B cell (primary cell): Measurements from ENCODE around the gene EML2. TPM values are rescaled to one million over a fixed set of nuclear protein-coding genes. Genes with fewer than 3 reads are reported as not detected.

Source experiments
- ATAC-seq: fragments of 200-7000 bp; cut with Tn5 transposase; one replicate; pipeline ENCODE4 v1.10.0; 2021; ENCODE audit warnings: low read depth, mild to moderate bottlenecking, moderate number of reproducible peaks, moderate library complexity
- CTCF ChIA-PET: fragments of 350-600 bp; sonication (Branson Sonifier 250); formaldehyde crosslinking; loops from one replicate; lab custom pipeline; 2021; ENCODE audit warnings: antibody characterized with exemption, inconsistent platforms; lab: Charles Lee
- POLR2A ChIA-PET: fragments of 350-600 bp; sonication (Branson Sonifier 250); formaldehyde crosslinking; loops from one replicate; lab custom pipeline; 2021; ENCODE audit warnings: antibody characterized with exemption; lab: Charles Lee
- DNase-seq: peaks from one replicate; pipeline ENCODE4 v3.0.0; 2013
- H2AFZ ChIP-seq: 2 replicates; pipeline ENCODE4 v1.6.1; 2012; ENCODE audit warnings: mild to moderate bottlenecking, low read depth, low read length; ENCODE audit not compliant: insufficient read depth, poor library complexity, severe bottlenecking
- H3K27ac ChIP-seq, 2 donors: 1 replicate in 1 of 2; 2 replicates in 1 of 2; pipeline ENCODE4 v1.5.1; 2012 to 2013; ENCODE audit warnings: low read length in 2 of 2, mild to moderate bottlenecking in 2 of 2, moderate library complexity in 1 of 2
- H3K27me3 ChIP-seq, 4 experiments: fragments of 200-600 bp in 1 of 4; sonication (generic) in 1 of 4; replicated peaks in 1 of 4; 1 replicate in 2 of 4; 2 replicates in 2 of 4; pipeline versions ENCODE4 v1.6.1 to v1.7.0; 2013 to 2016; ENCODE audit warnings: low read length in 3 of 4, mild to moderate bottlenecking in 2 of 4, mixed read lengths in 1 of 4, moderate library complexity in 1 of 4; ENCODE audit not compliant: insufficient read depth in 4 of 4, control insufficient read depth in 3 of 4; ENCODE audit errors: control extremely low read depth in 1 of 4
- H3K36me3 ChIP-seq, 2 experiments: replicated peaks in 1 of 2; 1 replicate in 1 of 2; 2 replicates in 1 of 2; pipeline versions ENCODE4 v1.6.1 to v1.7.1; 2013; ENCODE audit warnings: low read length in 1 of 2; ENCODE audit not compliant: insufficient read depth in 2 of 2, control insufficient read depth in 1 of 2; ENCODE audit errors: control extremely low read depth in 1 of 2, extremely low read depth in 1 of 2
- H3K4me1 ChIP-seq, 2 donors: fragments of 200-600 bp in 1 of 2; sonication (generic) in 1 of 2; 1 replicate in 1 of 2; 2 replicates in 1 of 2; pipeline versions ENCODE4 v1.5.1 to v1.6.1; 2013 to 2017; ENCODE audit warnings: low read length in 2 of 2; ENCODE audit not compliant: control insufficient read depth in 2 of 2, insufficient read depth in 2 of 2
- H3K4me2 ChIP-seq: replicated peaks from 2 replicates; pipeline ENCODE3; 2012; ENCODE audit warnings: mild to moderate bottlenecking, low read depth, low read length; ENCODE audit not compliant: poor library complexity, severe bottlenecking
- H3K4me3 ChIP-seq, 5 experiments: fragments of 200-600 bp in 1 of 5; sonication (generic) in 1 of 5; 1 replicate in 3 of 5; 2 replicates in 2 of 5; pipeline versions ENCODE4 v1.5.1 to v1.7.0; 2011 to 2016; ENCODE audit warnings: low read length in 4 of 5, mild to moderate bottlenecking in 4 of 5, low read depth in 2 of 5, control low read depth in 1 of 5, moderate library complexity in 1 of 5; ENCODE audit not compliant: insufficient read depth in 1 of 5; ENCODE audit errors: control extremely low read depth in 1 of 5, extremely low read depth in 1 of 5
- H3K79me2 ChIP-seq: fragments of 200-600 bp; sonication (generic); one replicate; pipeline ENCODE4 v1.6.0; 2016; ENCODE audit warnings: low read length; ENCODE audit not compliant: control insufficient read depth, insufficient read depth
- H3K9ac ChIP-seq: fragments of 200-600 bp; sonication (generic); 2 replicates; pipeline ENCODE4 v1.6.1; 2017; ENCODE audit warnings: mild to moderate bottlenecking, low read length, moderate library complexity
- H3K9me3 ChIP-seq, 3 donors: one replicate each; pipeline versions ENCODE4 v1.6.1 to v1.7.1; 2013; ENCODE audit warnings: low read length in 2 of 3; ENCODE audit not compliant: control insufficient read depth in 2 of 3, insufficient read depth in 1 of 3; ENCODE audit errors: control extremely low read depth in 1 of 3
- H4K20me1 ChIP-seq: 2 replicates; pipeline ENCODE4 v1.6.0; 2012; ENCODE audit warnings: mild to moderate bottlenecking, low read length; ENCODE audit not compliant: insufficient read depth, control insufficient read depth, poor library complexity, severe bottlenecking
- H3K27ac Mint-ChIP-seq: one replicate; pipeline ENCODE4 v1.8.0; 2021; ENCODE audit warnings: mixed read lengths
- H3K27me3 Mint-ChIP-seq: one replicate; pipeline ENCODE4 v1.8.0; 2021; ENCODE audit warnings: mixed read lengths
- H3K4me1 Mint-ChIP-seq: one replicate; pipeline ENCODE4 v1.8.0; 2021; ENCODE audit warnings: mixed read lengths
- H3K4me3 Mint-ChIP-seq: one replicate; pipeline ENCODE4 v1.8.0; 2021; ENCODE audit warnings: mixed read lengths
- H3K9me3 Mint-ChIP-seq: one replicate; pipeline ENCODE4 v1.8.0; 2022; ENCODE audit warnings: mixed read lengths; ENCODE audit not compliant: insufficient read depth
- EZH2 ChIP-seq: IDR thresholded peaks from 2 replicates; pipeline ENCODE4 v1.6.1; 2012; ENCODE audit warnings: borderline replicate concordance, low read depth, mild to moderate bottlenecking, moderate library complexity, low read length; ENCODE audit not compliant: insufficient read depth, poor library complexity, severe bottlenecking
- WGBS: methylation state at CpG from one replicate; pipeline ENCODE4 v1.1.5; 2013; ENCODE audit warnings: missing lambda C conversion rate; ENCODE audit not compliant: insufficient coverage; 5-methylcytosine and 5-hydroxymethylcytosine counted together
- intact Hi-C: fragments of 100-400 bp; cut with micrococcal nuclease; formaldehyde crosslinking; loops from one replicate; pipeline ENCODE4 v1.10.0; 2022
- polyA plus RNA-seq: library from polyadenylated mRNA; depleted of rRNA; stranded (reverse); fragments of >200 nt; gene quantifications from 2 replicates; pipeline ENCODE4 v1.2.3, GENCODE V29; 2012
- total RNA-seq, 2 donors: library from RNA; stranded (reverse); fragments of 120-200 nt in 1 of 2; gene quantifications; 1 replicate in 1 of 2; 2 replicates in 1 of 2; pipeline versions ENCODE4 v1.2.3 to v1.2.4, GENCODE V29; 2013 to 2022
- TF ChIP-seq, protein P1 (sequence below): fragments of 200-600 bp; IDR thresholded peaks from one replicate; pipeline ENCODE4 v1.8.0; 2022; ENCODE audit warnings: antibody characterized with exemption, mild to moderate bottlenecking

Gene EML2
- total and polyA plus RNA-seq, 2 donors (not counting 1 experiment from before 2014, with no cell fraction given), result 75.0 to 88.5 TPM

DNA sequence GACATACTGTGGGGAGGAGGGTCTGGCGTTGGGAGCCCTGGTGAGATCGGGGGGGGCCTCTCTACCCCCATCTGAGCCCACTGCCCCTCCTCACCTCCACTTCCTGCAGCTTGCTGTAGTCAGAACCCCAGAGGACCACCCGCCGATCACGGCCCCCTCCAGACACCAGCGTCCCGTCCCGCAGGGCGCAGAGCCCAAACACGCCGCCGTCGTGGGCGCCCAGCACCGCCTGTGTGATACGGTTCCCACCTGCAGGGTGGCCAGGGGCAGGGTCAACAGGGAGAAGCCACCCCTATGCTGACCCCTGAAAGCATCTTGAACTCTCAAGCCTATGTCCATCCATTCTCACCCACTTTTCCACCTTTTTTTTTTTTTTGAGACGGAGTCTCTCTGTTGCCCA lies 17.8 kb downstream of the EML2 start:
- H3K9ac ChIP-seq, result no peak overlapping the region
- 98% methylated on average over 15 of the region's 17 CpGs for WGBS
- H3K4me3 Mint-ChIP-seq, result no peak overlapping the region
- DNase-seq, result no peak
- no peak overlapping the region for H2AFZ ChIP-seq
- H4K20me1 ChIP-seq, result no peaks in the 10 kb centered on the region
- intact Hi-C loops, result no loop called here
- H3K27me3 Mint-ChIP-seq, result no peaks in the 10 kb centered on the region
- H3K9me3 Mint-ChIP-seq, result no peaks in the 10 kb centered on the region
- CTCF ChIA-PET, result no interaction called here
- no peak for TF ChIP-seq EZH2
- TF ChIP-seq, protein P1, sequence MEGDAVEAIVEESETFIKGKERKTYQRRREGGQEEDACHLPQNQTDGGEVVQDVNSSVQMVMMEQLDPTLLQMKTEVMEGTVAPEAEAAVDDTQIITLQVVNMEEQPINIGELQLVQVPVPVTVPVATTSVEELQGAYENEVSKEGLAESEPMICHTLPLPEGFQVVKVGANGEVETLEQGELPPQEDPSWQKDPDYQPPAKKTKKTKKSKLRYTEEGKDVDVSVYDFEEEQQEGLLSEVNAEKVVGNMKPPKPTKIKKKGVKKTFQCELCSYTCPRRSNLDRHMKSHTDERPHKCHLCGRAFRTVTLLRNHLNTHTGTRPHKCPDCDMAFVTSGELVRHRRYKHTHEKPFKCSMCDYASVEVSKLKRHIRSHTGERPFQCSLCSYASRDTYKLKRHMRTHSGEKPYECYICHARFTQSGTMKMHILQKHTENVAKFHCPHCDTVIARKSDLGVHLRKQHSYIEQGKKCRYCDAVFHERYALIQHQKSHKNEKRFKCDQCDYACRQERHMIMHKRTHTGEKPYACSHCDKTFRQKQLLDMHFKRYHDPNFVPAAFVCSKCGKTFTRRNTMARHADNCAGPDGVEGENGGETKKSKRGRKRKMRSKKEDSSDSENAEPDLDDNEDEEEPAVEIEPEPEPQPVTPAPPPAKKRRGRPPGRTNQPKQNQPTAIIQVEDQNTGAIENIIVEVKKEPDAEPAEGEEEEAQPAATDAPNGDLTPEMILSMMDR, result no peak
- no peaks in the 10 kb centered on the region for H3K79me2 ChIP-seq
- H3K9me3 ChIP-seq, result peaks cover 0 to 4% (median 0%) of the 10 kb centered on the region in 3 donors
- POLR2A ChIA-PET, result no interaction called here
- H3K4me2 ChIP-seq, result no peak overlapping the region
- no peaks in the 10 kb centered on the region for H3K4me1 ChIP-seq
- no peak for ATAC-seq
- no peak overlapping the region for H3K4me3 ChIP-seq
- no peaks in the 10 kb centered on the region for H3K4me1 Mint-ChIP-seq
- no peak overlapping the region for H3K27ac ChIP-seq
- H3K27me3 ChIP-seq, result no peaks in the 10 kb centered on the region
- H3K36me3 ChIP-seq, result peaks cover 6 to 38% of the 10 kb centered on the region in 2 experiments
- H3K27ac Mint-ChIP-seq, result no peak overlapping the region

DNA sequence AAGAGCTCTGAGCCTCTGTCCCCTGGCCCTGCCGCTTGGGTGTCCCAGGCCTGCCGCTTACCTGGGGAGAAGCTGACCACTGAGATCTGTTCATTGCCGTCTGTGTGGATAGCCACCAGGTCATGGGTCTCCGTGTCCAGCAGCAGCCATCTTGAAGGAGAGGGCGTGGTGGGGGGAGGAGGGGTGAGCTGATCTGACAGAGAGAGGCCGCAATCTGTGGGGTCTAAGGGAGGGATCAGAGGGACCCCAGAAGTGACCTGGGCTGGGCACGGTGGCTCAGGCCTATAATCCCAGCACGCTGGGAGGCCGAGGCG lies 22.5 kb downstream of the EML2 start:
- Histone ChIP-seq H3K9me3 (peaks cover 0 to 7% (median 0%) of the 10 kb centered on the region in 3 donors), H3K27me3 (no peaks in the 10 kb centered on the region), H3K79me2 (no peaks in the 10 kb centered on the region), H4K20me1 (no peaks in the 10 kb centered on the region), H2AFZ (no peak overlapping the region), H3K4me1 (no peaks in the 10 kb centered on the region), H3K4me2 (no peak overlapping the region), H3K4me3 (no peak overlapping the region), H3K27ac (no peak overlapping the region), H3K9ac (no peak overlapping the region), H3K36me3 (peaks cover 8 to 55% of the 10 kb centered on the region in 2 experiments)
- TF ChIP-seq, protein P1, result no peak
- no peak for TF ChIP-seq EZH2
- ATAC-seq, result no peak
- Mint-ChIP-seq H3K27ac (no peak overlapping the region), H3K27me3 (no peaks in the 10 kb centered on the region), H3K9me3 (no peaks in the 10 kb centered on the region), H3K4me1 (peaks cover 5% of the 10 kb centered on the region), H3K4me3 (no peak overlapping the region)
- ChIA-PET CTCF (interaction anchor here (0.6 kb wide), 1 partner anchor 40 kb away, joined by 5 read pairs; no protein-coding TSS in a partner anchor), POLR2A (no interaction called here)
- no peak for DNase-seq
- intact Hi-C loops, result no loop called here
- 96% methylated on average over 10 of the region's 10 CpGs for WGBS
